Subcutaneous adipose tissue (tissue), 4 donors: ENCODE data around the gene ZNF598. TPM values are rescaled to one million over a fixed set of nuclear protein-coding genes. Genes with fewer than 3 reads are reported as not detected.

Experiments used
- total RNA-seq, 4 donors: library from RNA; depleted of rRNA; stranded (reverse); fragments of >200 nt; gene quantifications; one replicate each; pipeline ENCODE4 v1.1.0, GENCODE V29; 2016
- TF ChIP-seq, protein P1 (sequence below): fragments of 450-650 bp; IDR thresholded peaks from one replicate; pipeline ENCODE4 v1.5.1; 2016; ENCODE audit warnings: low read depth, mild to moderate bottlenecking, control low read depth, antibody characterized with exemption, moderate library complexity

The ZNF598 gene
- total RNA-seq, 4 donors from 2014 or later, result 13.9 to 45.0 (median 15.0) TPM

DNA sequence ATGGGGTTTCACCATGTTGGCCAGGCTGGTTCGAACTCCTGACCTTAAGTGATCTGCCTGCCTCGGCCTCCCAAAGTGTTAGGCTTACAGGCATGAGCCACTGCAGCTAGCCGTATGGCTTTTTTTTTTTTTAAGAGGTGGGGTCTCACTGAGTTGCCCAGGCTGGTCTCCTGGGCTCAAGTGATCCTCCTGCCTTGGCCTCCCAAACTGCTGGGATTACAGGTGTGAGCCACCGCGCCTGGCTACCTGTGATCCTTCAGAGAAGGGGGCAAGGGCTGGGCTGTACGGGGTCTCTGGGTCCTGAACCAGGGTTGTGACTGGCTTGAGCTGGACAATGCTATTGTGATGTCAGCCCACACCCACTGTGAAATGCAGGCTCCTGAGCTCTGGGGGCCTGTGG lies 43.2 kb downstream of the ZNF598 start, which contains the start of gene RNF151:
Gene RNF151, plus strand, starts transcription at position 397 of the 400 bp plus-strand sequence. CDS start 26 bp downstream, outside the sequence.
- TF ChIP-seq, protein P1, sequence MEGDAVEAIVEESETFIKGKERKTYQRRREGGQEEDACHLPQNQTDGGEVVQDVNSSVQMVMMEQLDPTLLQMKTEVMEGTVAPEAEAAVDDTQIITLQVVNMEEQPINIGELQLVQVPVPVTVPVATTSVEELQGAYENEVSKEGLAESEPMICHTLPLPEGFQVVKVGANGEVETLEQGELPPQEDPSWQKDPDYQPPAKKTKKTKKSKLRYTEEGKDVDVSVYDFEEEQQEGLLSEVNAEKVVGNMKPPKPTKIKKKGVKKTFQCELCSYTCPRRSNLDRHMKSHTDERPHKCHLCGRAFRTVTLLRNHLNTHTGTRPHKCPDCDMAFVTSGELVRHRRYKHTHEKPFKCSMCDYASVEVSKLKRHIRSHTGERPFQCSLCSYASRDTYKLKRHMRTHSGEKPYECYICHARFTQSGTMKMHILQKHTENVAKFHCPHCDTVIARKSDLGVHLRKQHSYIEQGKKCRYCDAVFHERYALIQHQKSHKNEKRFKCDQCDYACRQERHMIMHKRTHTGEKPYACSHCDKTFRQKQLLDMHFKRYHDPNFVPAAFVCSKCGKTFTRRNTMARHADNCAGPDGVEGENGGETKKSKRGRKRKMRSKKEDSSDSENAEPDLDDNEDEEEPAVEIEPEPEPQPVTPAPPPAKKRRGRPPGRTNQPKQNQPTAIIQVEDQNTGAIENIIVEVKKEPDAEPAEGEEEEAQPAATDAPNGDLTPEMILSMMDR, result no peak

DNA sequence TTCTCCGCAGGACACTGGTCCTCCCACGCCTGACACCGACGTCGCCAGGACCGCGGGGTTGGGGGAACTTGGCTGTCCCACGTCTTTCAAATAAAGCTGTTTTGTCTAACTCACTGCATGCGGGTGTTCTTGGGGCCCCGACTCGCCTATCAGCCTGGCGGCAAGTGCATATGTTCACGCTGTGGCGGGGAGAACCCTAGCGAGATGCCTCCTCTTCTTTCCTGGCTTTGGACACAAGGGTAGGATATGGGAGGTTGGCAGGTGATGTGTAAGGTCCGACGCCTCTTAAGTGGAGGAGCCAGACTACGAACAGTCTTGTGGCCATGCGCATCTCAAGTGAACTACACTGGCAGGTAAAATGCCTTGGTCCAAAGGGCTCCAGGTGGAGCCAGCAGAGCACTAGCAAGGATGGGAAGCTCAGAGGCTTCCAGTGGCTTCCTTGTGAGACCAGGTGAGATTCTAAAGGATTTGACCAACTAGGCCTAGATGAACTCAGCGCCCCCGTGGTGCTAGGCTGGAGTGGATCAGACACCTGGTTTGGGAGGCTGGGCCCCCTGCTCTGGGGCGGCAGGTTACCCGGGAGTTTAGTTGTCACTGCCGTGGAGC lies 44.1 kb downstream of the ZNF598 start:
- TF ChIP-seq, protein P1, result no peak

DNA sequence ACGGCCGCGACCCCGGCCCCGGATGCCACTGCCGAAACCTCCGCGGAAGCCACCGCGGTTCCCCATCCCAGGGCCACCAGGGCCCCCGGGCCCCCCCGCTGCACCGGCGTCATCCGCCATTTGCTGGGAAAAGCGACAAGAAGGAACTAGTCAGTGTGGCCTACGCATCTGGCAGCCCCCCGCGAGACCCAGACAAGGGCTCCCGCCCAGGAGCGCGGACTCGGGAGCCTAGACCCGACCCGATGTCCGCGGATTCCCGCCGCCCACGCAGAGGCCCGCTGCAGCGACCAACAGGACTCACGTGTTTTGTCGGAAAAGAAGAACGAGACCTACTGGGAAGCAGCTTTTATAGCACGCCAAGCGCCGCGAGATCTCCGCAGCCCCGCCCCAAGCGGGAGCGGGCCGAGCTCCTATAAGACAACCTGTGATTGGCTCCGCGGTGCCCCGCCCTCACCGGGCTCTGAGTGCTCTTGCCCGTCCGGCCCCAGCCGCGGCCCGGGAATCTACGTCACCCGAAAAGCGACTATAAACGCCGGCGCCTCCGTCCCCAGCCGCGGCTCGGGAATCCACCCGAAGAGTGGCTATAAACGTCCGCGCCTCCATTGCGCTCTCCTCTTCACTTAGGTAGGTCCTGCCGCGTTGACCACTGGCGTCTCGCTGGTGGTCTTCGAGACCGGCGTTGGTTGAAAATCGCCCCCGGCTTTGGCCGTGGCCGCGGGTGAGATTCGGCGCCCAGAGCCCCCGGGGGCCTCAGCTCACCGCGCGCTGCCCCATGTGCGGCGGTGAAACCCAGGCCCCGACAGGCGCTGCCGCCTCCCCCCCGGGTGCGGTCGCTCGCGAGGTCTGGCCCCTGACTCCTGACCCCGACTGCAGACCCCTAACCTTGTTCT lies 44.9 kb downstream of the ZNF598 start, which contains the start of gene RPS2:
Gene RPS2, minus strand, starts transcription at position 321 of the 890 bp plus-strand sequence. Its CDS starts 201 bp downstream, at position 120.
- TF ChIP-seq, protein P1, result no peak

DNA sequence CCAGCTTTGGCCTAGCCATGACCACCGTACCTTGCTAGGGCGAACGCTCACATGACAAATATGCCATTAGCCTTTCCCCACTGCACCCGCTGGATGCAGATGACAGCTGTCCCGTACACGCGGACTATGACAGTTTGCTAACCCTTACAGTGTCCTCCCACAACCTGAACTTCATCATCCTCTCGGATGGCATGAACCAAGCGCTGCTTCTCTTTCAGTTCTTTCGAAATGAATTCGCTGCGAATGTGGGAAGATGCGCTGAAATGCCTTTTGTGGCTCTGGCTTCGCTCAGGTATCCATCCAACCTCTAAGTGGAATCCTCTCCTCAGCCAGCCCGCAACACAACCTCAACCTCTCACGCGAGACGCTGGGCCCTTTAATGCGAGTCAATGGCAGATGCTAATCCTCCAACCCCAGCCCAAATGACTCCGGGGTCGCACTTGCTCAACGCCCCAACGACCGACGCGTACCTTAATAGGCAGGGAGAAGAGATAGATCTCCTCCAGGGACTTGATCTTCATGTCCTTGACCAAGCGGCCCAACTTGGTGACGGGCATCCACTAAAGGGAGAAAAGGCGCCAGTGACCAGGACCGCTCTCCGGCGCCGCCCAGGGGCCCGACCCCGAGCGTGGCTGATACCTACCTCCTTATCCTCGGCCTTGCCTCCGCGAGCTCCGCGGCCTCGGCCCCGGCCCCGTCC lies 45.7 kb downstream of the ZNF598 start:
- TF ChIP-seq, protein P1, result no peak

DNA sequence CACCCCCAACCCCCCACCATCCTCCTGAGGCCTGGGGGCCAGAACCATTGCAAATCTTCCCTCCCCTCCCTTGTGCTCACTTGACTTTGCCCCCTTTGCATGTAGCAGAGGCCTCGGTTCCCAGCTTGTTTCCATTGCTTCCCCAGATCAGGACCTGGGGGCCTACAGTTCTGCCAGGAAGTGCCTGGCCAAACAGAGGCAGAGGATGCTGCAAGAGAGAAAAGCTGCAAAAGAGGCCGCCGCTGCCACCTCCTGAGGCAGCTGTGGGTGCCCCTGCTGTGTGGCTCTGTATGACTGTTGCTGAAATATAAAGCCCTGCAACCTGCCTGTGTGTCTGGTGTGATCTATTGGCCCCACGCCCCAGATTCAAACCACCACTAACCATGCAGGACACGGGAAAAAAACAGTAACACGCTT lies 48.0 kb downstream of the ZNF598 start:
- TF ChIP-seq, protein P1, result no peak

DNA sequence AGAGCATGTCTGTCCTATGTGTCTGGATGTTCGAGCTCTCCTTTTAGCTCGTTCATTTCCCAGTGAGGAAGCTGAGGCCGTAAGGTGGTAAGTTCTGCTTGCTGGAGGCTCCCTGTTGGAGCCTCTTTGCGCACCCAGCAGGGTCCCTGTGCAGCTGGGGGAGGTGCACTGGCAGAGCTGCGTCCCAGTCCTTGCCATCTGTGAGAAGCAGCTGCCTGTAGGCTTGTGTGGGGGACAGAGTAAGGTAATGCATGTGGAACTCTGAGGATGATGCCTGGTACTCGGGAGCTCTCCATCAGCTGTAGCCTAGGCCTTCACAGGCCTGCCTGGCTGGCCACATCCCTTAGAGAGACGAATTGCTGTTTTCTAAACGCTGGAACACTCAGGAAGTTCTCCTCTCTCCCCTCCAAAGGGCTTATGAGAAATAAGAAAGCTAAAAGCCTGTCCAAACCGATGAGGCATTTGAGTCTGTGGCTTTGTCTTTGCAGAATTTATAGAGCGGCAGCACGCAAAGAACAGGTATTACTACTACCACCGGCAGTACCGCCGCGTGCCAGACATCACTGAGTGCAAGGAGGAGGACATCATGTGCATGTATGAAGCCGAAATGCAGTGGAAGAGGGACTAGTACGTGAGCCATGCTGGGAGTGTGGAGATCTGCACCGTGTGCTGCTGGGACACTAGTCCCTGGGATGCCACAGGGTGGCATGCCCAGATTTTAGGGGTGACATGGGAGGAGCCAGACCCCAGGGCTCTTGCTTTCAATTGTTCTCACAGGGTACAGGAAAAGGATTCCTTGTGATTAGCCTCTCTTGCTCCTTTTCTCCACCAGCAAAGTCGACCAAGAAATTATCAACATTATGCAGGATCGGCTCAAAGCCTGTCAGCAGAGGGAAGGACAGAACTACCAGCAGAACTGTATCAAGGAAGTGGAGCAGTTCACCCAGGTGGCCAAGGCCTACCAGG lies 48.7 kb downstream of the ZNF598 start:
- TF ChIP-seq, protein P1, result no peak
